Measurements from ENCODE around the gene ASIC4. TPM values are rescaled to one million over a fixed set of nuclear protein-coding genes. Genes with fewer than 3 reads are reported as not detected.
A peak's percentile ranks its signal among the peaks of the same experiment; 100 is the strongest.

Gene ASIC4
- total RNA-seq, 3 donors from 2014 or later, result 0.09 TPM; not detected in 2

- Histone ChIP-seq H3K36me3 (ENCODE audit: low read depth) (no peaks in the 10 kb centered on the region), H3K4me3 (no peak overlapping the region), H3K9me3 (no peaks in the 10 kb centered on the region), H3K4me1 (ENCODE audit: low read depth) (no peaks in the 10 kb centered on the region)
- no peak for TF ChIP-seq CTCF (IDR thresholded peaks at IDR 0.05)
- intact Hi-C loops (cut with DNase I, micrococcal nuclease), result loop anchor here in 1 of 2 donors (2.0 kb wide), 1 partner anchor 54 kb away; no protein-coding TSS in a partner anchor
- DNase-seq (peak in 1 of 3 donors; percentile 23), ATAC-seq (no peak)
These were observed 37.1 kb upstream of the ASIC4 start for GRCh38 chr2:219477179-219477578.

DNA sequence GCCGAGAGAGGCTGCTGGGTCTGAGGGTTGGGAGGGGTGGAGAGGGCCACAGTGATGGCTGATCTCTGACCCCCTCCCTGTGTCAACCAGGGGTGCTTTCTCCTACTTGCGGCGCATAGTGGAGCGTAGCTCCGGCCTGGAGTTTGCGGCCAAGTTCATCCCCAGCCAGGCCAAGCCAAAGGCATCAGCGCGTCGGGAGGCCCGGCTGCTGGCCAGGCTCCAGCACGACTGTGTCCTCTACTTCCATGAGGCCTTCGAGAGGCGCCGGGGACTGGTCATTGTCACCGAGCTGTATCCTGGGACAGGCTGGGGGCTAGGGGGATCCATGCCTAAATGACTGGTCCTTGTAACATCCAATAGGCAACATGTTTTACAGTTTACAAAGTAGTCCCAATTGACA, 36.5 kb upstream of the ASIC4 start:
- no peak for TF ChIP-seq CTCF (IDR thresholded peaks at IDR 0.05)
- H3K4me1 ChIP-seq (ENCODE audit: low read depth), result no peaks in the 10 kb centered on the region
- no peak overlapping the region for H3K4me3 ChIP-seq
- DNase-seq (no peak), ATAC-seq (no peak)
- no peaks in the 10 kb centered on the region for H3K36me3 ChIP-seq (ENCODE audit: low read depth)
- H3K9me3 ChIP-seq, result no peaks in the 10 kb centered on the region
- intact Hi-C loops (cut with DNase I, micrococcal nuclease), result loop anchor here in 1 of 2 donors (2.0 kb wide), 1 partner anchor 53 kb away; no protein-coding TSS in a partner anchor

GRCh38 chr2:219478916-219479315, 35.4 kb upstream of the ASIC4 start:
- H3K36me3 ChIP-seq (ENCODE audit: low read depth), result no peaks in the 10 kb centered on the region
- no peak for DNase-seq
- no peaks in the 10 kb centered on the region for H3K9me3 ChIP-seq
- intact Hi-C loops (cut with DNase I, micrococcal nuclease), result no loop called here
- peaks cover 3% of the 10 kb centered on the region for H3K4me1 ChIP-seq (ENCODE audit: low read depth)
- H3K4me3 ChIP-seq, result no peak overlapping the region
- TF ChIP-seq CTCF (IDR thresholded peaks at IDR 0.05), result no peak
- ATAC-seq, result no peak

DNA sequence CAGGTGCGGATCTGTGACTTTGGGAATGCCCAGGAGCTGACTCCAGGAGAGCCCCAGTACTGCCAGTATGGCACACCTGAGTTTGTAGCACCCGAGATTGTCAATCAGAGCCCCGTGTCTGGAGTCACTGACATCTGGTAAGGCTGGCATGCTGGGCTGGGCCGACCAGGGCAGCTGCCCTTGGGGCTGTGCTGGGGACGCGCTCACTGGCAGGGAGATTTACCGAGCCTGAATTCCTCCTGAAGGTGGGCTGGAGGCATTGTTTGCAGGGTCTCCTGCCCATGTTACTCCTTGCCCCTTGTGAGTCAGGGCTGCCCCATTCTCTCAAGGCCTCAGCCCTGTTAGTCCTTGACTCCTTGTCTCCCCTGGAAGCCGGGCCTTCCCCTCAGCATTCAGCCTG, 34.3 kb upstream of the ASIC4 start:
- no peak overlapping the region for H3K4me3 ChIP-seq
- H3K9me3 ChIP-seq, result no peaks in the 10 kb centered on the region
- DNase-seq, result no peak
- no peaks in the 10 kb centered on the region for H3K36me3 ChIP-seq (ENCODE audit: low read depth)
- intact Hi-C loops (cut with DNase I, micrococcal nuclease), result no loop called here
- peaks cover 11% of the 10 kb centered on the region for H3K4me1 ChIP-seq (ENCODE audit: low read depth)
- ATAC-seq, result no peak
- TF ChIP-seq CTCF (IDR thresholded peaks at IDR 0.05), result no peak

DNA sequence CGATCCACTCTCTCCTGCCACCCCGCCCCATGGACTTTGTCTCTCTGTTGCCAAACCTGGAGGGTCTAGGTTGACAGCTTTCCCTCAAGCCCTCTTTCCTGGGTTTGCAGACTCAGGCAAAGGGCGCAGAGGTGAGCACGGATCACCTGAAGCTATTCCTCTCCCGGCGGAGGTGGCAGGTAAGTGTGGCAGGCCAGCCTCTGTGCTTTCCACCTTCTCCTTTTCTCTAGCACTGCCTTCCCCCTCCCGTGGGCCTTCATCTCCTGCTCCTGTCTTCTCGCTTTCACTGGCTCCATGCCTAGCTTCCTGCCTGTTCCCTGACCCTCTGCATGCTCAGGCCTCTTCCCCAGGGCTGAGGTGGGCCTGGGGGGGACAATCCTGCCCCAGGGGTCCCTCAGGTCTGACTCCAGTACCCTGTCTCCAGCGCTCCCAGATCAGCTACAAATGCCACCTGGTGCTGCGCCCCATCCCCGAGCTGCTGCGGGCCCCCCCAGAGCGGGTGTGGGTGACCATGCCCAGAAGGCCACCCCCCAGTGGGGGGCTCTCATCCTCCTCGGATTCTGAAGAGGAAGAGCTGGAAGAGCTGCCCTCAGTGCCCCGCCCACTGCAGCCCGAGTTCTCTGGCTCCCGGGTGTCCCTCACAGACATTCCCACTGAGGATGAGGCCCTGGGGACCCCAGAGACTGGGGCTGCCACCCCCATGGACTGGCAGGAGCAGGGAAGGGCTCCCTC, 31.4 kb upstream of the ASIC4 start:
- H3K4me1 ChIP-seq (ENCODE audit: low read depth), result peaks cover 11% of the 10 kb centered on the region
- TF ChIP-seq CTCF (IDR thresholded peaks at IDR 0.05), result no peak

More for the DNA sequence above, 31.4 kb upstream of the ASIC4 start:
- H3K9me3 ChIP-seq, result no peaks in the 10 kb centered on the region
- intact Hi-C loops (cut with DNase I, micrococcal nuclease), result no loop called here
- no peak for ATAC-seq
- no peak for DNase-seq
- H3K36me3 ChIP-seq (ENCODE audit: low read depth), result no peaks in the 10 kb centered on the region
- no peak overlapping the region for H3K4me3 ChIP-seq
